Measurements from ENCODE around the gene ATP1B3.
"Not testable (repeated sequence)": the region's sequence is repeated elsewhere in the genome, so short reads cannot be mapped to it uniquely, and the experiment has no call there.

ATP1B3 gene

DNA sequence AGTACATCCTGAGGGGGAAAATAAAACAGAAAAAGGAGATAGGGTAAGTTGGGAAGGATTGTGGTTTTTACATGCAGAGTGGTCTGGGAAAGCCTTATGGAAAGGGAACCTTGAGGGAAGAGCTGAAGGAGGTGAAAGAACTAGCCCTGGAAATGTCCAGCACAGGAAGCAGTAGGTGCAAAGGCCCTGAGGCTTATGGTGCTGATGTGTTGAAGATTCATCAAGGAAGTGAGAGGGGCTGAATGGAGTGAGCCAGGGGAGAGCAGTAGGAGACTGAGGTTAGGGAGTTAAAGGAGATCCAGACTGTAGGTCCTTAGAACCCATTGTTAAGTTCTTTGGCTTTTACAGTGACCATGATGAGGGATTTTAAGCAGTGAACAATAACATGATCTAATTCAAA lies 33.0 kb downstream of the ATP1B3 start:
- no peak for DNase-seq

DNA sequence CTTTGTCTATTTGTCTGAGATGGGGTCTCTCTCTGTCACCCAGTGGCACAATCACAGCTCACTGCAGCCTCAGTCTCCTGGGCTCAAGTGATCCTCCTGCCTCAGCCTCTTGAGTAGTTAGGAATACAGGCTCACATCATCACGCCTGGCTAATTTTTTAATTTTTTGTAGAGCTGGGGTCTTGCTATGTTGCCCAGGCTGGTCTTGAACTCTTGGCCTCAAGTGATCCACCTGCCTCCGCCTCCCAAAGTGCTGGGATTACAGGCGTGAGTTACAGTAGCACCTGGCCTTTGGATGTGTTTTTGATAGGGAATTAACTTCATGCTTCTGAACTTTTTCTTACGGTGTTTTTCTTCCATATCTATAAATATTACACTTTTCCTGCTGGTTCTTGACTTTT lies 33.5 kb downstream of the ATP1B3 start:
- not testable (repeated sequence) for DNase-seq

DNA sequence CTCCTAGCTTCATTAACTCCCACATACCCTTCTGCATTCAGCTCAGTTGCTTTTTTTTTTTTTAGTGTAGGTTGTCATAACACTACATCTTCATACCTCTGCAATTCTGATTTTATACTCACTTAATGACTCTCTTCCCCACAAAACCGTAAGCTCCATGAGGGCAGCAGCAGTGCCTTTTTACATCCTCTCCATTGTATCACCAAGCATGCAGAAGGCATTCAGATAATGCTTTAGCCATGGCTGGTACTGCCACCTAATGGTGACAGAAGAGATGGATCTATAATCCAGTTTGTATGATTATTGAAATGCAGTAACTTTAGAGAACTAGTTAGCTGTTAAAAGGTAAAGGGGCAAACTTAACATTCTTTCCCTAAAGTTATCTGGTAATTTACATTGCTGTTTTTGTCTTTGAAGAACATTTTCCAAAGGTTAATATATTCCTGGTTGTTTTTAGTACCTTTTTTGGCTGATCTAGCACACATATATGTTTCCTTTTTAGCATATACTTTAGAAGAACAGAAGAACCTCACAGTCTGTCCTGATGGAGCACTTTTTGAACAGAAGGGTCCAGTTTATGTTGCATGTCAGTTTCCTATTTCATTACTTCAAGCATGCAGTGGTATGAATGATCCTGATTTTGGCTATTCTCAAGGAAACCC lies 36.8 kb downstream of the ATP1B3 start:
- peak; percentile 10 for DNase-seq

DNA sequence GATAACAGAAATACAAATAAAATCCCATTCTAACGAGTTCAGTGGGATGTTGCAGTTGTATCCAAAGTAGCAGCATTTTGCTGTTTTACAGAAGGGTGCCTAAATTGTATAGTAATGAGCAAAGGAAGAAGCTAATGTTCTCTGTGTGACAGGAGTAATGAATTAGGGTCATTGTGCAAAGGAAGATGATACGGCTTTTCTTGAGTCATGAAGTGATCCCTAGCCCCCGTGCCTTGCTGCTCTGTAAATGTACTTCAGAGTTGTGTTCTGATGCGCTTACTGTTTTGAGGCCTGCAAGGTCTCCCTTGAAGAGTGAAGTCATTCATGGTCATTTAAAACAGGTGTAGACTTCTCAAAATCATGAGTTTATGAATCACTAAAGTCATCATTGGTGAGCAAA lies 37.9 kb downstream of the ATP1B3 start:
- no peak for DNase-seq

DNA sequence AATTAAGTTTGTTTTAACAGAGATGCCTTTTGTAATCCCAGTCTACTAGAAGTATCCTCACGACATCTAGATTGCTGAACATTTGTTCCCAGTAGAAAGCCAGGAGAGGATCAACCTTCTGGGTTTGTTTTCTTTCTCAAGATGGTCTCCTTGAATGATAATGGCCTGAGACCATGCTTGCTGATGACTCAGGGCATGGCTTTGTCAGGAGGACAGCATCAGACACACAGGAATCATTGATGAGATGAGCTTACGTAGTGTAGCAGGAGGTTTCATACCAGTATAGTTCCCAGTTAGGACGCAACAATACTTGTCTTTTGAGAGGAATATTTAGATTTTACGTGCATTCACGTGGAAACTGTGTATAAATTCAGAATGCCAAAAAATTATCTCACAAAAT lies 38.6 kb downstream of the ATP1B3 start:
- no peak for DNase-seq

DNA sequence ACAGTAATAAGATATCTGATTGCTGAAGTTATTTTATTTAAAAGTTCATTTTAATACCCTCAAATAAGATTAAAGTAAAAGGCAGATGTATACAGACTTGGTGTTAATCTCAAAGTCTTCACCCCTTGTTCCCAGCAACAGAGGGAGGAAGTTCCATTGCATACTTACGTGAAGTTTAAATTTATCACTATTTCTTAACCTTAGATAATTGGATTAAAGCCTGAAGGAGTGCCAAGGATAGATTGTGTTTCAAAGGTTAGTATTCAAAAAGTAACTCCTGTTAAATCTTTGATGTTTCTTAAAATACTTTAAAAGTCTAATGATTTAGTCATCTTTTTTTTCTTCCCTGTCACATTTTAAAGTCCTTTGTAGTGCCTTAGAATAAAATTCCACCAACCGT lies 39.3 kb downstream of the ATP1B3 start:
- no peak for DNase-seq

DNA sequence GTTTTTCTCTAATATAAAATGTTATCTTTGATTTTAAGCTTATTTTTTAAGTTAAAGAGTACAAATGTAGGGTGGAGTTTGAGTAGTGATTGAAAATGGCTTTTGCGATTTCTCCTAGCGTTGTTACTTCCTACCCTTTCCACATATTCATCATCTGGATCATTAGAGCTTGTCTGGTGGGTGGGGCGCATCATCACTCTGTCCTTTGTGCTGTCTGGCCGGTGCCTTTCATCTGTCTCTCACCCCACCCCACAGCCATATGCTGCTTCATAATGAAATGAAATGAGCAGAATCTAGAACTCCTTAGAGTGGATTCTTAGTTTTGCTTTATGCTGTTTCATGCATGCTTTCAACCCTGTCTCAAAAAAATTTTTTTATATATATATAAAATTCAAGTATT lies 44.3 kb downstream of the ATP1B3 start:
- no peak for DNase-seq

DNA sequence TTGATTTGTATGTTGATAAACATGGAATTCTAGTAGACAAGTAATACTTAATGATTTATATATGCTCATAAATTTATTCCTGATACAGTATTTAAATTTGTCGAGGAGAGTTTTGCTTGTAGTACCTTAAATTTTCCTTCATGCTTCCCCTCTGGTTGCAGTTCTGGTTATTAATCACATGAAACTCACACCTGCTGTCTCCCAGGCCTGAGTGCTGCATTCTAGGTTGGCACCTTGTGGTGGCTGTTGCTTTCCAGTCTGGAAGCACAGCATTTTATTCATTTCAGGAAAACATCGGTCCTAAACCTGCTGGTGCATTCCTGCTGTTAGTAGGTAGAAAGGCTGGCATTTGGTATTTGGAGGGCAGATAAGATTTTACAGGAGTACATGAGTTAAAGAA lies 44.9 kb downstream of the ATP1B3 start:
- no peak for DNase-seq

DNA sequence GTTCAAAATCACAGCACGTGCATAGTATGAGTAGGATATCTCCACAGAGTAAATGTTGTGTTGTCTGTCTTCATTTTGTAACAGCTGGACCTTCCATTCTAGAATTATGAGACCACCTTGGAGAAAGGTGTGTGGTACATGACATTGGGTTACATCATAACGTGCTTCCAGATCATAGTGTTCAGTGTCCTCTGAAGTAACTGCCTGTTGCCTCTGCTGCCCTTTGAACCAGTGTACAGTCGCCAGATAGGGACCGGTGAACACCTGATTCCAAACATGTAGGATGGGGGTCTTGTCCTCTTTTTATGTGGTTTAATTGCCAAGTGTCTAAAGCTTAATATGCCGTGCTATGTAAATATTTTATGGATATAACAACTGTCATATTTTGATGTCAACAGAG lies 49.2 kb downstream of the ATP1B3 start:
- not testable (repeated sequence) for DNase-seq

DNA sequence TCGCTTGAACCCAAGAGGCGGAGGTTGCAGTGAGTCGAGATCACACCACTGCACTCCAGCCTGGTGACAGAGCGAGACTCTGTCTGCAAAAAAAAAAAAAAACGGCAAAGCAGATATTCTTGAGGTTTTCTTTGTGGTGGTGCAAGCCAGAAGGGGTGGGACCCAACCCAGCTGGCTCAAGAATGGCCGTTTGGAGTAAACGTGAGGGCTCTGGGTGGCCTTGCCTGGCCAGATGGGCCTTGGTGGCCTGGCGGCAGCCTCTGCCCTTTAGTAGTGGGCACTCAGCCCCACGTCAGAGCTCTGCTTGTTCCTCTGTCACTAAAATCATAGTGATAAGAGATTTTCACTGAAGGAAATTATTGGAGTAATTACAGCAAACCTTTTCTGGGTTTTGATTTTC lies 50.5 kb downstream of the ATP1B3 start:
- DNase-seq = no peak

DNA sequence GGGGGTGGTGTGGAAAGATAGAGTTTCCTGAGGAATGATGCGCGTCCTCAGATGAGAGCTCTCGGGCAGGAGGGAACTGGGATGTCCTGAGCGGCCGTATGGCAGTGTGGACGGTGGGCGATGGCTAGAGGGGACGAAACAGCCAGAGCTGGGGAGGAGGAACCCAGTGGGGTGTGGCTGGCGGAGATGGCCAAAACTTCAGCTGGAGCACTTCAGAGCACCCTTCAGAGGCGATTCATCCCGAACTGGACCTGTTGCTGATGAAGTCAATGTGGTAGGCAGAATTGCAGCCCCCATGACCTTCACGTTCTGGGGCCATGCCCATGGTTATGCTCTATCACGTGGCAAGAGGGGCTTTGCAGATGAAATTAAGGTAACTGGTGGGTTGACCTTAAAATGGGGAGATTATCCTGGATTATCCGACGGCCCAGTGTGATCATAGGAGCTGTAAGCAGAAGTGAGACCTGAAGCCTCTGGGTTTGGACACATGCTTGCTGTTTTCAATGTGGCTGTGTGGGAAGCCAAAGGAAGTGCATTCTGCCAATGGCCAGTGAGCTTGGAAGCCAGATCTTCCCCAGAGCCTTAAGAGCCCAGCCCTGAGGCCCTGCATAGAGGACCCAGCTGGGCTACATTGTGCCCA lies 52.3 kb downstream of the ATP1B3 start:
- DNase-seq = no peak

DNA sequence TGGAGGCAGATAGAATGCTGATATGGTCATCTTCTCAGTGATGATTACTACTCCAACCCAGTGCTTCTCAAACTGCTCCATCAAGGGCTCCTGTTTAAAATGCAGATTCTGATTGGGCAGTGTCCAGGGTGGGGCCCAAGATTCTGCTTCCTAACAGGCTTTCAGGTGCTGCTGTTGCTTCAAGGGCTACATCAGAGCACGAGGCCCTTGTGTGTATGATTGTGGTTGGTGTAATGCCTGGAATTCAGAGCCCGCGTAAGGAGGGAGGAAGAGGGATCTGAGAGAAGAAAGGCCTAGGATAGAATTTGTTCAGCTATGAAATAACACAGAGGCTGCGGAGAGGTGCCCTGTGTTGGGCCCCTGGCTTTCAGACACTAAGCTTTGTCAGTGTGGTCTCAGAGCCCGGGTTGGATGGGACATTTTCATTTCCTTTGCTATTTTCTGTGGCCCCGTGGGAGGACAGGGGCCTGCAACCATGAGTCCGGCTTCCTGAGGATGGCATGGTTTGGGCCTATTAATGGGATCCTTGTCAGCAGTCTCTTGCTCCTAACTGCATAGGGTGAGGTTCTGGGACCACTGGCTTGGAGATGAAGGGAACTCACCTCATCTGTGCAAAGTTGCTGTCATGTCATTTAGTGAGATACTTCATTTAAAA lies 53.0 kb downstream of the ATP1B3 start:
- DNase-seq = no peak

DNA sequence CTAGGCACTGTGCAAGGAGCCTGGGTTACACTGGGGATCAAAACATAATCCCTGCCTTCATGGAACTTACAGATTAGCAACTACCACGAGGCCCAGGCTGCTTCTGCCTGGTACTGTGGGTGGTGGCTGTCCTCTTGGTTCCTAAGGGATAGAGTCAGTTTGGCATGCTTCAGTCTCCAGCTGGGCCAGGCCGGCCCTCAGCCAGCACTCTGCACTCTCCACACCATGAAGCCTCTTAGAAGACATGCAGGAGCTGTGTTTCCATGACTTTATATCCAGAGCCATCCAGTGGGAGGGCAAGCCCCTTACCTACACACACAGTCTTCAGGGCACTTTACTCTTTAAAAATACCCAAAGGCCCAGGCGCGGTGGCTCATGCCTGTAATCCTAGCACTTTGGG lies 54.4 kb downstream of the ATP1B3 start:
- DNase-seq = no peak

DNA sequence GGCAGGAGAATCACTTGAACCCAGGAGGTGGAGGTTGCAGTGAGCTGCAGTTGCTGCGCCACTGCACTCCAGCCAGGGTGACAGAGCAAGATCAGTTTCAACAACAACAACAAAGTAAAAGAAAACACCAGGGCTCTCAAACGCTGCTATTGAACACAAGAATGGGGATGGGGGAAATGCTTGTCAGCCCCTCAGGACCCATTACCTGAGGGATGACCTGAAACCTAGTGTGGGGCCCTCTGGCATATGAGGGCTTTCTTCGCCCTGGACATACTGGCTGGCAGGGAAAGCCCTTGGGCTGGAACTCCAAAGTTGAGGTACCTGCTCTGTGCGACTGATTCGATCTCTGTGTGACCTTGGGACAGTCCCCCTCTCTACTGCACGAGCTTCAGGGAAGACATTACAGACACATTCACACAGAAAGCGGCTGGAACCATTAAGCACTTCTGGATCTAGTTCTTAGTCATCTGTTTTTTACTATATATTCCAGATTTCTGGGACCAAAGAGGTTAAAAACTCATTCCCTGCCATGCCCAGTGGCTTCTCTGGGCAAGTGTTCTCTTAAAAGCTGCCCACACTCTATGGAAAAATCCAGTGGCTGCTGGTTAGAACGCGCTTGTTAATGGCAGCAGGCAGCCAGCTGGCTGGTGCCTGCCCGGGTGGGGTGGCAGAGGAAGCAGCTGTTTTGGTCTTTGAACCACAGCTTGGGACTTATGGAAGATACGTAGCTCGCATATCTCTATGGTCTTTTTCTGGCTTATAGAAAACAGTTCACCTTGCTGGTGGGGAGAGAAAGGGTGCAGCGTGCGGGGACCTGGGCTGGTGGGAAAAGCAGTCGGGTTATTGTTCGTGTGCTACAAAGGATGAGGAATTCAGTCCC lies 57.2 kb downstream of the ATP1B3 start:
- no peak for DNase-seq

DNA sequence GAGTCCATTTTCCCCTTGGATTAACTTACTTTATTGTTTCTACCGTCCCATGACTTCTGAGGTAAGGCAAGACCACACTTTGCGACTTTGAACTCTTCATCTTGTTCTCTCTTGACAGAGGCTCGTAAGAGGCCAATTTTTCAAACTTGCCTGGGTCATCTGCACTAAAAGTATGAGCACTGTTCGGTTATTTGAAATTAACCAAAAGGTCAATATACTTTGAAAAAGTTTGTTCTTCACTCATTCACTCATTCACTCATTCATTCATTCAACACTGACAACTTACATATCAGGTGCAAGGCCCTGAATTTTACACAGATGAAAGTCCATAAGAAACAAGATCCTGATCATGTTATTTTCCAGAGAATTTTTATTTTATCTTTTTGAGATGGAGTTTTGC lies 57.9 kb downstream of the ATP1B3 start:
- no peak for DNase-seq

DNA sequence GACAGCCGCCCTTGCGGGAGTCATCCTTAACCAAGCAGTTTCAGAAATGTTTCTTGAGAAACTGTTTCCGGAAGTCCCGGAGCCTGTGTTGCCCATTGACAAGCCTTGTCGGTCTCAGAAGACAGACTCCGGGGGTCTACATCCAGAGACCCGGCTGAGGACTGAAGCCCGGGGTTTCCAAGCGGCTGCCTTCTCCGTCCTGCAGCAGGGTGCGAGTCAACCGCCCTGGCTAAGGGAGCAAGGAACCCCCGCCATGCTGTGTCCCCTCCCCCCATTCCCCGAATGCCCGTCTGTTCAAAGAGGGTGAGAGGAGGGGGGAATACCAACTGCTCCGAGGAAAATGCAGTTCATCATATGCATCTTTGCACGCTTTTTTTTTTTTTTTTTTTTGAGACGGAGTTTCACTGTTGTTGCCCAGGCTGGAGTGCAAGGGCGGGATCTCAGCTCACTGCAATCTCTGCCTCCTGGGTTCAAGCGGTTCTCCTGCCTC lies 61.6 kb downstream of the ATP1B3 start:
- no peak for DNase-seq

DNA sequence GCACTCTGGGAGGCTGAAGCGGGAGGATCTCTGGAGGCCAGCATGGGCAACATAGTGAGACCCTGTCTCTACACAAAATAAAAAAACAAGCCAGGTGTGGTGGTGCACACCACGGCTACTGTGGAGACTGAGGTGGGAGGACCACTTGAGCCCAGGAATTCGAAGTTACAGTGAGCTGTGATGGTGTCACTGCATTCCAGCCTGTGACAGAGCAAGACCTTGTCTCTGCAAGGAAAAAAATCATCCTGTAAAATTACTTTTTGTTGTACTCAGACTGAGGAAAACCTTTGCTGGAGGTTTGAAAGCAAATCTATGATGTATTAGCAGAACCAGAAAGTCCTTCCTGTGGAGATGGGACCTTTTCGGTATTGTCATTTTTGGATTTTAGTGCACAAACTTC lies 63.3 kb downstream of the ATP1B3 start:
- DNase-seq = no peak

DNA sequence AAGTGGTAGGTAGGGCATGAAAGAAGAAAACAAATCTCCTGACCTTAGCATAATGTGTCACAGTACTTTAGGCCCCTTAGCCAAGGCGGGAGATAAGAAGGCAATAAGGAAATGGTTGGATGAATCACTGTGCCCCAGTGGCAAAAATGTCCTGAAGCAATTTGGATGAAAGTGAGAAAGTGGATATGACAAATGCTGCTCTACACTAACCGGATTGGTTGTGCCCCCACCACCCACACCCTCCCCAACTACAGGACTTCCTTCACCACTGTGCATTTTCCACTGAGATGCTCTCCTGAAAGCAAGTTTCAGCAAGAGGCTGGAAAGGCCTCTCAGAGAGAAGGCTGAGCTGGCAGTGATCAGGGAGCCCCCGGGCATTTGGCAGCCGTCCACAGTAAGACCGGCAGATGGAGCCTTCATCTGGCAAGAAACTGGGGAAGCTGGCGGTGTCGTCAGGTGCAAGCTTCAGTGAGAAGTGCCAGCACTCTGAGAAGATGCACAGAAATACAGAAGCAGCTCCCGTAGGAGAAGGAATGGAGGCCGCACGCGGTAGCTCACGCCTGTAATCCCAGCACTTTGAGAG lies 63.8 kb downstream of the ATP1B3 start:
- peak; percentile 6 for DNase-seq

DNA sequence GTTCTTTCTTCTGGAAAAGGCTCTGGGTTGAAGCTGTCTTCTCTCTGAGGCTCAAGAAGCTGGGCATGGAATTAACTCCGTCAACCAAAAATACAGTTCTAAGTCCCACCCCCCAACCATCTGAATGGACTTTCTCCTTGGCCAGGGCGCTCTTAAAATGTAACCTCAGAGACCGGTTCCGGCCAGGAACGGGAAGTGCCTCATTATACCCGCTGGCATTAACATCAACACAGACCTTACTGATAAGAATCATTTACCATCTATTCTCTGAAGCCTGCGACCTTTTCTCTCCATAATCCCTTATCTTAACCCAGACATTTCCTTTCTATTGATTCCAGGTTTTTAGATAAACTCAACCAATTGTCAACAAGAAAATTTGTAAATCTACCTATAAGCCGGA lies 64.7 kb downstream of the ATP1B3 start:
- no peak for DNase-seq

DNA sequence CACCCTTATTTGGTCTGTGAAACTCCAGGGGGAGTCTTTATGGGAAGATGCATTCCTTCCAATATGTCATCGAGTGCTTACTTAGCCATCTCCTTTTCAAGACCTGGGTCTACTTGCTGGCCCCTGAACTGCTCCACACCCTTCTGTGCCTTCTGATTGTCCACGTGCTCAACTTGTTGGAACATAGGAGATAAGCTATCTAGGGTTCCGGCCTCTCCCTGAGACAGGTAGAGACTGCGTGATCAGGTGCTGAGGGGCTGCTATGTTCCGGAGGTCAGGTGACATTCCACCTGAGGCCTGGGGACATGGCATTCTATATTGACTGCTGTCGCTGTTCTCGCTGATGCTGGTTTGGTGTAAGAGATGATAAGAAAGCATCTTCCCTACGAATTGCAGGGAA lies 65.6 kb downstream of the ATP1B3 start:
- no peak for DNase-seq

DNA sequence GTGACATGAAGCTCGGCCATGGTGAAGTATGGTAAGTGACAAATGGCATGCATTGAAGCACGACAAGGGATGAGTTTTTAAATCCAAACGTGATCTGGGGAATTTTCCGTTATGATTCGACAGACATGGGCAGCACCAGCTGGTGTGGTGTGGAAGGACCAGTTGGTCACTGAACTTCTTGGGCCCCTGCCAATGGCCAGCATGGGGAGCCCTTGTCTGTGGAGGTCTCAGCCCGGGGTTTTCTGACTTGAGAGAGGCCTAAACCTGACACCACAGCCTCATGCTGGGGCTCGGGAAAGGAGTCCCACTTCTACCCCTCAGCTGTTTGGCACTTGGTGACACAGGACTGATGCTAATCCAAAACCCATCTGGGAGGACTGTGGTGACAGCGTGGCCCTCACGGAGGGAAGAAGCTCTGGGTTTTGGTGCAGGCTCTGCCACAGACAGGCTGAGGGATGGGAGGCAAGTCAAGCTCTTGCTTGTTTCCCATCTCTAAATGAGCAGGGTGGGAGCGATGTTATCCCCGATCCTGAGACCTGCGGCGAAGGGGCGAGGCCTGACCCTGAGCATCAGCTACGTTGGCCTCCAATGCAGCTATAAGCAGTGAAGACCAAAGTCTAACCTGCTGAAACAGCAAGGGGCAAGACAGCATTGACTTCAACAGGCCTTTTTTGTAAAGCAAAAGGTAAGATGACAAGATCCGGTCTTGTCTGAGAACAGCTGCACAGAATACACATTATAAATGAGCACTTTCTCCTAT lies 69.5 kb downstream of the ATP1B3 start:
- DNase-seq = no peak

DNA sequence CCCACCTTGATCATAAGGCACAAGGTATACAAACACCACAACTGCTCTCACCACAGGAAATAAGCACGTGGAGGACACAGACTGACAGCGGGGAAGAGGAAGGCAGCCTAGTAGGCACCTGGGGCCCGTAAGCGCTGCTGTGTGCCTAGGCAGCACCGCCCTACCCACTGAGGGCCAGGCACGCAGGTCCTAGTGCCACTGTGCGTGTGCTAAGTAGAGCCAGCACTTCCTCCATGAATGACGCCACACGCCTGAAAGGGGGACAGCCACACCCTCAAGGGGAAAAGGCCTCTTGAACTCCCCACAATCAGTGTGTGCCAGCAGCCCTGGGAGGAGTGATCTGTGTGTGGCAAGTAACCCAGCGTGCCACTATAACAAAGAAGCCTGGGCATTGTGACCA lies 73.0 kb downstream of the ATP1B3 start:
- no peak for DNase-seq

All from stimulated activated CD4-positive, alpha-beta T cell treated with anti-CD3 and anti-CD28 coated beads, Interleukin-12 subunit alpha, Interleukin-12 subunit beta, amount 100 ng/mL, for 4 hours (primary cell).